Duodenal mucosa (tissue), 2 donors: ENCODE results near the gene TRIM44.

Experiments used
- H3K27ac ChIP-seq: one replicate; pipeline ENCODE4 v1.7.0; 2013; ENCODE audit warnings: low read depth, low read length
- H3K27me3 ChIP-seq, 2 donors: one replicate each; pipeline ENCODE4 v1.7.0; 2013; ENCODE audit warnings: low read length in 2 of 2, control low read depth in 1 of 2; ENCODE audit not compliant: insufficient read depth in 2 of 2, control insufficient read depth in 1 of 2
- H3K36me3 ChIP-seq, 2 donors: one replicate each; pipeline ENCODE4 v1.7.0; 2013; ENCODE audit warnings: low read length in 2 of 2, control low read depth in 1 of 2; ENCODE audit not compliant: insufficient read depth in 2 of 2, control insufficient read depth in 1 of 2
- H3K4me1 ChIP-seq, 2 donors: one replicate each; pipeline ENCODE4 v1.7.0; 2013; ENCODE audit warnings: low read length in 2 of 2, control low read depth in 1 of 2; ENCODE audit not compliant: insufficient read depth in 2 of 2, control insufficient read depth in 1 of 2
- H3K4me3 ChIP-seq, 2 donors: one replicate each; pipeline ENCODE4 v1.7.0; 2013; ENCODE audit warnings: low read length in 2 of 2, low read depth in 1 of 2
- H3K9ac ChIP-seq, 2 donors: one replicate each; pipeline ENCODE4 v1.7.0; 2013; ENCODE audit warnings: low read length in 2 of 2, low read depth in 1 of 2
- H3K9me3 ChIP-seq, 2 donors: one replicate each; pipeline ENCODE4 v1.7.0; 2013; ENCODE audit warnings: low read length in 2 of 2, control low read depth in 1 of 2; ENCODE audit not compliant: control insufficient read depth in 1 of 2

Gene TRIM44

DNA sequence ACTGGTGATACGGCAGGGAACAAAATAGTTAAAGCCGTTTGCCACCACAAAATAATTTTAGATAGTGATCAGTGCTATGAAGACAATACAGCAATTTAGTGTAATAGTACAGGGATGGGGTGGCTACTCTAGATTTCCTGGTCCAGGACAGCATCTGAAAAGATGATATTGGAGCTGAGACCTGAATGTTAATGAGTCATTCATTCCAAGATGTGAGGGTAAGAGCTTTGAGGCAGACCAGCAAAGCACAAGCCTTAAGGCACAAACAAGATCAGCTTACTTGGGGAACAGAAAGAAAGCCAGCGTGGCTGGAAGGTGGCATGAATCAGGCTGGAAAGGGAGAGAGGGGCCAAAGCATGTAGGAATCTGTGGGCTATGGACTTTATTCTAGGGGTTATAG, 132.3 kb downstream of the TRIM44 start:
- no peaks in the 10 kb centered on the region for H3K36me3 ChIP-seq
- H3K9ac ChIP-seq = no peak overlapping the region
- no peaks in the 10 kb centered on the region for H3K9me3 ChIP-seq
- peaks cover 3 to 5% of the 10 kb centered on the region in 2 donors for H3K4me1 ChIP-seq
- no peak overlapping the region for H3K27ac ChIP-seq
- H3K27me3 ChIP-seq = no peaks in the 10 kb centered on the region
- H3K4me3 ChIP-seq = no peak overlapping the region

DNA sequence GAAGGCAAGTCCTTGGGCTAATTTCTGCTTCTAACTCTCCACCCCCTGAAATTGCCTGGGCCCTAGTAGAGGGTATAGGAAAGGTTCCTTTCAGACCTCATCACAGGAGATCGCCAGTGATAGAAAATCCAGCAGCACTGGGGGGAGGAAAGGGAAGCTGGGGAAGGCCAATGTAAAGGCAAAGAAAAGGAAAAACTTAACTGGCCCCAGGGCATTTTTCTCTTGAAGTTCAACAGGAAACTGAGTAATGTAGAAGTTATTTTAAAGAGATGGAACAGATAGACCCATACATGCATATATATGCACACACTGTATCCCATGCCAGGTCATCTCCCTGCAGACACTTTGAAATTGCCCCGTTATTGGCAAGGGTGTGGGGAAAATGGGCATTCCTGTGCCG, 134.0 kb downstream of the TRIM44 start:
- Histone ChIP-seq H3K36me3 (no peaks in the 10 kb centered on the region), H3K9ac (no peak overlapping the region), H3K4me1 (peaks cover 3 to 14% of the 10 kb centered on the region in 2 donors), H3K9me3 (no peaks in the 10 kb centered on the region), H3K4me3 (no peak overlapping the region), H3K27me3 (no peaks in the 10 kb centered on the region), H3K27ac (no peak overlapping the region)

GRCh38 chr11:35798423-35798822, 135.8 kb downstream of the TRIM44 start:
- H3K9ac ChIP-seq = no peak overlapping the region
- H3K4me1 ChIP-seq = peaks cover 0 to 9% of the 10 kb centered on the region in 2 donors
- H3K36me3 ChIP-seq = no peaks in the 10 kb centered on the region
- H3K4me3 ChIP-seq = no peak overlapping the region
- H3K27me3 ChIP-seq = no peaks in the 10 kb centered on the region
- H3K27ac ChIP-seq = no peak overlapping the region
- H3K9me3 ChIP-seq = no peaks in the 10 kb centered on the region

DNA sequence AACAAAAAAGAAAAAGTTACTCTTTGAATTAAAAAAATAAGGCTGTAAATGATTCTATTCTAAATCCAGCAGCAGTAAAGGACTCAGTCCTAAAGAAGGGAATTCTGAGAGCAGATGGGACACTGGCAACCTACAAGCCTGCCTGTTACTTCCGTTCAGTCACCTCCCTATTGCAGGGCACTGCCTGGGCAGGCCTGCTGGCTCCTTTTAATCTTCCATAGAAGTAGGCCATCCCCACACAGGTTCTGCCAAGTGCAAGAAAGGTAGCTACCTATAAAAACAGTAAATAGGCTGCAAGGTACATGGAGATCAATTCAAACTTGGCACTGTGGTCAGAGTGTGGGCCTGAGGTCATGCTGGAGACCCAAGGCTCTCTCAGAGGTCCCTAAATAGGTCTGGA, 136.4 kb downstream of the TRIM44 start:
- Histone ChIP-seq H3K4me3 (no peak overlapping the region), H3K27me3 (no peaks in the 10 kb centered on the region), H3K27ac (no peak overlapping the region), H3K36me3 (no peaks in the 10 kb centered on the region), H3K4me1 (peaks cover 0 to 9% of the 10 kb centered on the region in 2 donors), H3K9me3 (no peaks in the 10 kb centered on the region), H3K9ac (no peak overlapping the region)

DNA sequence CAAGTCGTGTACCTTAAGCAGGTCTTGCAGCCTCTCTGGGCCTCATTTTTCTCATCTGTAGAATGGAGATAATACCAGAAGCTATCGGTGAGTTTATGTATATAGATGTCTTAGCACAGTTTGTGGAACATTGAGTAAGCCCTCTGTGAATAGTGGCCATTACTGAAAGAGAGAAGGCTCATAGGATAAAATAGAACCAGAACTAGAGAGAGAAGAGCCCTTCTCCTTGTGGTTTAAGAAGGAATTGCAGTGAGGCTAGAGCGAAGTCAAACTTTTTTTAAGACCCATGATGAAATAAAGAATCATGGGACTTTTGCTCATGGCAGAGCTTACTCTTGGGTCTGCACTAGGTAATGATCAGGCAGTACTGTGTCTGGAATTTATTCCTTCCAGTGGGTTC, 137.1 kb downstream of the TRIM44 start:
- Histone ChIP-seq H3K9ac (no peak overlapping the region), H3K4me3 (no peak overlapping the region), H3K27me3 (no peaks in the 10 kb centered on the region), H3K36me3 (no peaks in the 10 kb centered on the region), H3K9me3 (no peaks in the 10 kb centered on the region), H3K4me1 (peaks cover 0 to 9% of the 10 kb centered on the region in 2 donors), H3K27ac (no peak overlapping the region)

GRCh38 chr11:35800970-35801953, 138.7 kb downstream of the TRIM44 start:
- no peak overlapping the region for H3K4me3 ChIP-seq
- H3K27ac ChIP-seq = no peak overlapping the region
- peaks cover 0 to 2% of the 10 kb centered on the region in 2 donors for H3K36me3 ChIP-seq
- H3K27me3 ChIP-seq = no peaks in the 10 kb centered on the region
- no peak overlapping the region for H3K9ac ChIP-seq
- peaks cover 0 to 9% of the 10 kb centered on the region in 2 donors for H3K4me1 ChIP-seq
- H3K9me3 ChIP-seq = no peaks in the 10 kb centered on the region

GRCh38 chr11:35802221-35802620, 139.6 kb downstream of the TRIM44 start:
- Histone ChIP-seq H3K36me3 (peaks cover 0 to 6% of the 10 kb centered on the region in 2 donors), H3K27me3 (no peaks in the 10 kb centered on the region), H3K9me3 (no peaks in the 10 kb centered on the region), H3K27ac (no peak overlapping the region), H3K4me3 (no peak overlapping the region), H3K9ac (no peak overlapping the region), H3K4me1 (peaks cover 0 to 9% of the 10 kb centered on the region in 2 donors)

GRCh38 chr11:35802672-35803071, 140.1 kb downstream of the TRIM44 start:
- Histone ChIP-seq H3K4me3 (no peak overlapping the region), H3K36me3 (peaks cover 0 to 6% of the 10 kb centered on the region in 2 donors), H3K4me1 (peaks cover 0 to 9% of the 10 kb centered on the region in 2 donors), H3K9me3 (no peaks in the 10 kb centered on the region), H3K27me3 (no peaks in the 10 kb centered on the region), H3K9ac (no peak overlapping the region), H3K27ac (no peak overlapping the region)

DNA sequence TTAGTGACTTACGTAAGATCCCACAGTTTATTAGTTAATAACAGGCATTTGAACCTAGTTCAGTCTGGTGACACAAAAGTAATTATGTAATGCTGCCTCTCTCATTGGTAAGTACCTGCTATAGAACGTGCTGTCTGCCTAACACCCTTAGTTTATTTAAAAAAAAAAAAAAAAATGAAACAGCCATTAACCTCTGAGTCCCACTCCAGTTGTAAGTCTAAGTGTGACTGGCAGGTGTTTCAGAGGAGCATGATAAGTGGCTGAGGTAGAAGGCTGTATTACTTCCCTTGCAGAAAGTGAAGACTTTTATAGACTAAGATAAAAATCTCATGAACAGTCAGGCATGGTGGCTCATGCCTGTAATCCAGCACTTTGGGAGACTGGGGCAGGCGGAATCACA, 140.5 kb downstream of the TRIM44 start:
- no peak overlapping the region for H3K4me3 ChIP-seq
- no peaks in the 10 kb centered on the region for H3K9me3 ChIP-seq
- no peak overlapping the region for H3K27ac ChIP-seq
- no peaks in the 10 kb centered on the region for H3K27me3 ChIP-seq
- H3K36me3 ChIP-seq = peaks cover 0 to 6% of the 10 kb centered on the region in 2 donors
- H3K4me1 ChIP-seq = peaks cover 0 to 9% of the 10 kb centered on the region in 2 donors
- H3K9ac ChIP-seq = no peak overlapping the region

GRCh38 chr11:35804451-35805040, 142.0 kb downstream of the TRIM44 start:
- H3K27me3 ChIP-seq = no peaks in the 10 kb centered on the region

More at GRCh38 chr11:35804451-35805040, 142.0 kb downstream of the TRIM44 start:
- H3K4me1 ChIP-seq = peaks cover 0 to 9% of the 10 kb centered on the region in 2 donors
- no peak overlapping the region for H3K4me3 ChIP-seq
- H3K36me3 ChIP-seq = peaks cover 0 to 6% of the 10 kb centered on the region in 2 donors
- no peaks in the 10 kb centered on the region for H3K9me3 ChIP-seq
- H3K9ac ChIP-seq = no peak overlapping the region
- H3K27ac ChIP-seq = no peak overlapping the region
